Calu3 (cell line): ENCODE results near the gene CKMT1A. TPM values are rescaled to one million over a fixed set of nuclear protein-coding genes. Genes with fewer than 3 reads are reported as not detected.
"Not testable (repeated sequence)": the region's sequence is repeated elsewhere in the genome, so short reads cannot be mapped to it uniquely, and the experiment has no call there.

ENCODE experiments used
- BruUV-seq: library from RNA; stranded (reverse); fragments of 400-500 nt; replicated peaks from 2 replicates; lab custom pipeline; 2021; lab: Mats Ljungman, UMichigan
- CTCF ChIA-PET: fragments of 300-600 bp; sonication (Branson Sonifier 250); formaldehyde crosslinking; loops from one replicate; lab custom pipeline; 2022; ENCODE audit warnings: antibody characterized with exemption; lab: Charles Lee
- DNase-seq: peaks from one replicate; pipeline ENCODE4 v3.0.0; 2022
- H3K27ac Mint-ChIP-seq: one replicate; pipeline ENCODE4 v1.8.0; 2022; ENCODE audit warnings: mixed read lengths; ENCODE audit not compliant: unreplicated experiment
- H3K27me3 Mint-ChIP-seq: one replicate; pipeline ENCODE4 v1.8.0; 2022; ENCODE audit warnings: mixed read lengths; ENCODE audit not compliant: unreplicated experiment
- H3K36me3 Mint-ChIP-seq: one replicate; pipeline ENCODE4 v1.8.0; 2022; ENCODE audit warnings: mild to moderate bottlenecking, moderate library complexity, mixed read lengths; ENCODE audit not compliant: insufficient read depth, unreplicated experiment
- H3K4me1 Mint-ChIP-seq: one replicate; pipeline ENCODE4 v1.8.0; 2022; ENCODE audit warnings: mild to moderate bottlenecking, low read depth, mixed read lengths; ENCODE audit not compliant: unreplicated experiment
- H3K4me3 Mint-ChIP-seq: one replicate; pipeline ENCODE4 v1.8.0; 2022; ENCODE audit warnings: mild to moderate bottlenecking, low read depth, moderate library complexity, mixed read lengths; ENCODE audit not compliant: unreplicated experiment
- H3K9me3 Mint-ChIP-seq: one replicate; pipeline ENCODE4 v1.8.0; 2022; ENCODE audit warnings: low read depth, mixed read lengths; ENCODE audit not compliant: unreplicated experiment
- CTCF ChIP-seq: fragments of 200-600 bp; IDR thresholded peaks from one replicate; pipeline ENCODE4 v1.8.0; 2022; ENCODE audit warnings: antibody characterized with exemption; ENCODE audit not compliant: unreplicated experiment
- intact Hi-C: fragments of 100-400 bp; cut with micrococcal nuclease; formaldehyde crosslinking; loops from one replicate; pipeline ENCODE4 v1.10.0; 2022; ENCODE audit not compliant: unreplicated experiment
- total RNA-seq: library from RNA; stranded (reverse); gene quantifications from 2 replicates; pipeline ENCODE4 v1.2.3, GENCODE V29; 2022

The CKMT1A gene
- total RNA-seq, 1 experiment from 2014 or later, result 1.2 TPM

GRCh38 chr15:43723151-43723550, 29.5 kb downstream of the CKMT1A start:
- CTCF ChIA-PET, result interaction anchor here (0.6 kb wide), 1 partner anchor 122 kb away, joined by 3 read pairs; no protein-coding TSS in a partner anchor
- H3K36me3 Mint-ChIP-seq, result no peaks in the 10 kb centered on the region
- BruUV-seq, result no TSS peak

GRCh38 chr15:43726306-43726705, 32.6 kb downstream of the CKMT1A start:
- BruUV-seq, CTCF ChIA-PET: not testable (repeated sequence)

More at GRCh38 chr15:43723151-43723550, 29.5 kb downstream of the CKMT1A start:
- Mint-ChIP-seq H3K27ac (no peak overlapping the region), H3K27me3 (peaks cover under 1% of the 10 kb centered on the region), H3K9me3 (no peaks in the 10 kb centered on the region), H3K4me3 (no peak overlapping the region), H3K4me1 (no peaks in the 10 kb centered on the region)
- no peak for TF ChIP-seq CTCF
- no peak for DNase-seq
- intact Hi-C loops, result no loop called here

GRCh38 chr15:43728053-43728725, 34.5 kb downstream of the CKMT1A start:
- H3K9me3 Mint-ChIP-seq, DNase-seq, H3K4me3 Mint-ChIP-seq, H3K4me1 Mint-ChIP-seq, CTCF ChIA-PET, BruUV-seq, H3K36me3 Mint-ChIP-seq, H3K27ac Mint-ChIP-seq, intact Hi-C loops: not testable (repeated sequence)
- peaks cover 23% of the 10 kb centered on the region for H3K27me3 Mint-ChIP-seq

More at GRCh38 chr15:43726306-43726705, 32.6 kb downstream of the CKMT1A start:
- H3K27ac Mint-ChIP-seq, DNase-seq, H3K4me3 Mint-ChIP-seq, intact Hi-C loops, H3K4me1 Mint-ChIP-seq, H3K36me3 Mint-ChIP-seq, H3K9me3 Mint-ChIP-seq: not testable (repeated sequence)
- H3K27me3 Mint-ChIP-seq, result peaks cover 23% of the 10 kb centered on the region

- Mint-ChIP-seq H3K9me3 (peaks cover 2% of the 10 kb centered on the region), H3K27ac (no peak overlapping the region), H3K27me3 (no peaks in the 10 kb centered on the region), H3K36me3 (no peaks in the 10 kb centered on the region), H3K4me3 (no peak overlapping the region), H3K4me1 (no peaks in the 10 kb centered on the region)
- DNase-seq, result no peak
- no peak for TF ChIP-seq CTCF
- BruUV-seq, result no TSS peak
- intact Hi-C loops, result no loop called here
- CTCF ChIA-PET, result no interaction called here
Observed at GRCh38 chr15:43735416-43735815, 41.8 kb downstream of the CKMT1A start.

- Mint-ChIP-seq H3K4me3 (peak within 1 kb of the TSS; percentile 84), H3K27ac (peak within 1 kb of the TSS; percentile 81), H3K36me3 (peaks cover 40% of the 10 kb centered on the region)
- peak; percentile 91 for DNase-seq
- H3K9me3 Mint-ChIP-seq, BruUV-seq, CTCF ChIA-PET, intact Hi-C loops, H3K4me1 Mint-ChIP-seq, H3K27me3 Mint-ChIP-seq: not testable (repeated sequence)
Observed at GRCh38 chr15:43746245-43746902, 52.7 kb downstream of the CKMT1A start, which contains the start of gene PDIA3. TSS of gene PDIA3 (plus strand) at chr15:43746438. CDS start at chr15:43746540, 102 bp downstream.

GRCh38 chr15:43746903-43747309, 53.2 kb downstream of the CKMT1A start:
- Mint-ChIP-seq H3K4me3 (peak overlapping the region; percentile 84), H3K4me1 (peaks cover 12% of the 10 kb centered on the region), H3K27ac (peak overlapping the region; percentile 81), H3K36me3 (peaks cover 43% of the 10 kb centered on the region)
- DNase-seq, H3K9me3 Mint-ChIP-seq, BruUV-seq, CTCF ChIA-PET, H3K27me3 Mint-ChIP-seq, intact Hi-C loops: not testable (repeated sequence)
